SK-N-MC (cell line): ENCODE results near the gene AUTS2.

Experiments used
- EZH2 ChIP-seq: fragments of 200-600 bp; sonication (generic); IDR thresholded peaks from one replicate; pipeline ENCODE4 v1.6.1; 2017; ENCODE audit warnings: antibody characterized with exemption
- POLR2AphosphoS5 ChIP-seq: IDR thresholded peaks from 2 replicates; pipeline ENCODE4 v1.6.1; 2012; ENCODE audit warnings: mild to moderate bottlenecking, low read depth, low read length, borderline replicate concordance

DNA sequence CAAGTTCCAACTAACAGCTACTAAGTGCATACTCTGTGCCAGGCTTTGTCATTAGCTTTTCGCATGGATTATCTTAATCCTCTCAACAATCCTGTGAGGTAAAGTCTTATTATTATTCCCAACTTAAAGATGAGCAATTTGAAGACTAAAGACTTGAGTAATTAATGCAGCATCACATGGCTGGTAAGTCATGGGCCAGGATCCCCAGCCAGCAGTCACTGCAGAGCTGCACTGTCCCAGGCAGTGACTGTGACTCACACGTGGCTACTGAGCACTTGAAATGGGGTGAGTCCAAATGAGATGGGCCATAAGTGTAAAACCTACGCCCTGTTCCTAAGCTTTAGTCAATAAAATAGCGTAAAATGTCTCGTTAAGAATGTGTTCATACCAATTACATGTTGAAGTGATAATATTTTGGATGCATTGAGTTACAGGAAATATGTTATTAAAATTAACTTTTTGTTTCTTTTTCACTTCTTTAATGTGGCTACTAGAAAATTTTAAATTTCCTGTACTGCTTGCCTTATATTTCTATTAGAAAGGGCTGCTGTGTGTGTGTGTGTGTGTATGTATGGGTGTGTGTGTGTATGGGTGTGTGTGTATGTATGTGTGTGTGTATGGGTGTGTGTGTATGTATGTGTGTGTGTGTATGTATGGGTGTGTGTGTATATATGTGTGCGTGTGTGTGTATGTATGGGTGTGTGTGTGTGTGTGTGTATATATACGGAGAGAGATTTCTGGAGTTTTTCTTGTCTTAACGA, 756.3 kb downstream of the AUTS2 start:
- TF ChIP-seq EZH2, result no peak
- TF ChIP-seq POLR2AphosphoS5, result no peak
